CD4-positive, alpha-beta T cell treated with Interleukin-10 for 1 hour (primary cell): ENCODE measurements around the gene TEC.

Experiments
- DNase-seq: peaks from one replicate; pipeline ENCODE4 v3.0.0-alpha.2; 2020

The TEC gene

GRCh38 chr4:48114412-48114811 lies 155.2 kb downstream of the TEC start:
- DNase-seq: no peak

- no peak for DNase-seq
Measured at GRCh38 chr4:48112017-48112667, 157.5 kb downstream of the TEC start.

- DNase-seq: no peak
Measured at GRCh38 chr4:48110452-48110978, 159.1 kb downstream of the TEC start.

DNA sequence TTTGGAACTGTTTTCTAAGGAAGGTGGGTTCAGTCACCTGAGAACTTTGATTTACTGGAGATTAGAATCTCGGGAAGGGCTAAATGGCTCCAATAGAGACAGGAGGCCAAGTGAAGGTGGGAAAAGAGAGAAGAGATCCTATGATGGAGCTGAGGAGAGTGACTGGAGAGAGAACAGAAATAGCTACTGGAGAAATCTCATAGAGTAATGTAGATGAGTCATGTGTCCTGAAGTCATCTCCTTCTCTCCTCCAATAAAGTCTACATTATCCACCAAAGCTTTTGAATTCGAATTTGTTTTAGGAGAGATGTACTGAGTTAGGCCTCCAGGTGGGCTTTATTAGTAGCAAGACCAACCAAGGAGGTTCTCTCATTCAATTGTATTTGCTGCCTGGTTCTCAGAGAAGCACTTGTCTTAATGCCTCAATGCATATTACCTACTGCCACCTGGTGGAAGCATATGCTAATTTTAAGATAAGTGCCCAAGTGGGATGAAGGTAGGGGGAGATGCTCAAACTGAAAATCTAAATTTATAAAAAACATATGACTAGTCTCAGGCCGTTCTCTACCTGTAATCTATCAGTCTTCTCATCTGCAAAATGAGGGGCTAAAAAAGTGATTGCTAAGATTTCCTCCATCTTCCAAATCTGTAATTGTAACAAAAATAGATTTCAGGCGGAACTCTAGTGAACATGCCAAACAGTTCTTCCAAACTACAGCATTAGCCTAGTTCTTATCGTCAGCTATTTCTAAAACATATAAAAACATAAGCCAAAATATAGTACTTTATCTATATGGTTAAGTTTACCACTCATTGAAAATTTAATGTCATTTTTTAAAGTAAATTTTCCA lies 160.0 kb downstream of the TEC start:
- DNase-seq: peak; percentile 65

DNA sequence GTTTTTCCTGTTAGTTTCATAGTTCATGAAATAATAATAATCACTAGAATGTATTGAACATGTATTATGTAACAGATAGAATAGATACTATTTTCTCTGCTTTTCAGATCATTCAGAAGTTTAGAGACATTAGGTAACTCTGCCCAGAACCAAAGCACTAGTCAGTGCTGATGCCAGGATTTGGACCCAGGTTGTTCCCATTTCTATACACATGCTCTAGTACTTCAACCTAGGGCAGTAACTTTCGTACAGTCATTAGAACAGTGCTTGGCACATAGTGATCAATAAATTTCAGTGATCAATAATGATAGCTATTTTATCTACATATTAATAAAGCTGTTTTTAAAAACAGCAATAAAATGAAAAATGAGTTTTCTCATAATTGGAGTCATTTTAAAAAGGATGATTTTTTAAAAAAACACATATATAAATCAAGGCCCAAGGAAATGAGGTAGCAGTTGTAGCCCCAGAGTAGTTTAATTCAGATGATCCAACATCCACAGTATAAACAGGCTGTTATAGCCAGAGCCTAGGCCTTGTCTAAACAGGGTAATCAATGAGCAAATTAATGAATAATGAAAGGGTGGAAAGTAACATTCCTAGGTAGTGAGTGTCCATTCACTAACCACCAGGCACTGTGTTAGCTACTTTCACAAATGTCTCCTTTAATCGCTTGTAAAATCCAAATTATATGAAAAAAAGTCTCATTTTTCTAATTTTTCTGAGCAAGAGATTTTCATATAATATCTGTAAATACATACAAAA lies 161.1 kb downstream of the TEC start:
- DNase-seq: no peak

- no peak for DNase-seq
Measured at GRCh38 chr4:48105230-48105629, 164.4 kb downstream of the TEC start.

DNA sequence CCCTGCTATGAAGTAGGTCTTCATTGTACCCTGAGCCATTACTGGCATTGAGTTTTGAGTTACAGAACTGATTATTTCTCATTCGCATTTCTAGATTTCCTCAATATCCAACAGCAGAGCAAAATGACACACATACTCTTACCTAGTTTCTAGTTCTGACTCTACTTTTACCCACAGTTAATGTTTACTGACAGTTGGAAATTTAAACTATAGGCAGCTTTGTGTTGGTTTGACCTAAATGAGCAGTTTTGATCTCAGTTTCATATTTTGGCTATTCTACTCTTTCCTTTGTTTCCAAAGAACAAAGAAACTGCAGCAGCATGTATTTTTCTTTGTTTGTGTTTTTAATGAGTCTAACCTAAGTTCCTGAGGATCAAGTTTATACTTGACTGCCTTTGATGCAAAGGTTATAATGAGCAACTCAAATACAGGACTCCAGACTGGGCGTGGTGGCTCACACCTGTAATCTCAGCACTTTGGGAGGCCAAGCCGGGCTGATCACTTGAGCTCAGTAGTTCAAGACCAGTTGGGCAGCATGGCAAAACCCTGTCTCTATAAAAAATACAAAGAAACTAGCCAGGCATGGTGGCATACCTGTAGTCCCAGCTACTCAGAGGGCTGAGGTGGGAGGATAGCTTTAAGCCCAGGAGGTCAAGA lies 166.0 kb downstream of the TEC start:
- no peak for DNase-seq

DNA sequence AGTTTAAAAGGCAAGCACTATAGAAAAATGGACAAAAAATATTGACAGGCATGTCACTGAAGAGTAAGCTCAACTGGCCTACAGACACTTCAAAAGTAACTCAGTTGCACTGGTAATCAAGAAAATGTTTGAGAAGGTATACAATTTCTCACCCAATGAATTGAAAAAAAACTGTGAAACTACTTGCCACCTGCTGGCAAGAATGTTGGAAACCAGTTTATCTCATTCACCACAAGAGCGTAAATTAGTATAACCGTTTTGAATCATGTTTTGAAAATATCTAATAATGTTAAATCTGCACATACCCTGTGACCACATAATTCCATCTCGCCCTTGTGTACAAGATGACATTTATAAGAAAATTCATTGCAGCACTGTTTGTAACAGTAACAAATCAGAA lies 167.3 kb downstream of the TEC start:
- DNase-seq: no peak

DNA sequence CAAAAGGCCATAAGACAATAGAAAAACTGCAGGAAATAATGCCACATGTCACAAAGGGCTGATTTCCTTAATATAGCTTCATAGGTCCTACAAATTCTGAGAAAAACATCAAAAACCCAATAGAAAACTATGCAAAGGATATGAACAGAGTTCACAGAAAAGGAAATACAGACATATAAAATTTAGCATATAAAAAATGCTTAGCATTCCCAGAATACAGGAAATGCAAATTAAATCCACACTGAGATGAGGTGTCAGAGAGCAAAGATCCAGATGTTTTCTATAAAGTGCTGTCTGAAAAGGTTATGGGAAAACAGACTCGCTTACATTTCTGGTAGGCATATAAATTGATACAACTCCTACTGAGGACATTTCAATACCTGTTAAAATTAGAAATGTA lies 169.4 kb downstream of the TEC start:
- no peak for DNase-seq

DNA sequence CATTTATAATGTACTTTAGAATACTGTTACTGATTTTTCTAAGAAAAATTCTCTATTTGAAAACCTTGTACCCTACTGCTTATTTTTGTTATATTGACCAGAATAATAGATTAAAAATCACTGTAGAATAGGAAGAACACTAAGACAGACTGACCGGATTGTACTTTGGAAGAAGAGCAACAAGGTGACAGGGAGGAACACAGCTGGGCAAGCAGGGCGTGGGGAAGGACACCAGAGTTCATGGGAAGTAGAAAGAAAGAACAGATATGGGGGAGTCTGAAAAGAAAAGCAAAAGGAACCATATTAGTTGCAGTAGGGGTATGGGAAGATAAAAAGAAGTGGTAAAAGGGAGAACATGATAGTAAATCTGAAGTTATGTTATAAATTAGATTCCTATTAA lies 174.2 kb downstream of the TEC start:
- no peak for DNase-seq

DNA sequence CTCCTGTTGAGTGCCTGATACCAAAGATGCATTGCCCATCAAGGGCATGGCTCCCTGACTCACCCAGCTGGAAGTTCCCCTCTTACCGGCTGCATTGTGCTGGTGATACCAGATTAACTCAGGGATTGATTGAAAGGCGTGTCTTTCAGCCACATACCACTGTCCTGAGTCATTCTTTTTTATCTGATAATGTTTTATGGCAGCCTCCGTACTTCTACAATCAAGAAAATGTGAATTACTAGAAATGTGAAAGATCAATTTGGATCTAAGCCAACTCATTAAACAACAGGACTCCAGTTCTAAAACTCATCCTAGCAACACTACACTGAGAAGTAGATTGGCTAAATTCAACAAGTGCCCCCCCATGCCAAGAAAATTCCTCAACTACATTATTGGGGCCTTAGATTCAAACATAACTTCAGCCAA lies 175.6 kb downstream of the TEC start:
- DNase-seq: no peak

DNA sequence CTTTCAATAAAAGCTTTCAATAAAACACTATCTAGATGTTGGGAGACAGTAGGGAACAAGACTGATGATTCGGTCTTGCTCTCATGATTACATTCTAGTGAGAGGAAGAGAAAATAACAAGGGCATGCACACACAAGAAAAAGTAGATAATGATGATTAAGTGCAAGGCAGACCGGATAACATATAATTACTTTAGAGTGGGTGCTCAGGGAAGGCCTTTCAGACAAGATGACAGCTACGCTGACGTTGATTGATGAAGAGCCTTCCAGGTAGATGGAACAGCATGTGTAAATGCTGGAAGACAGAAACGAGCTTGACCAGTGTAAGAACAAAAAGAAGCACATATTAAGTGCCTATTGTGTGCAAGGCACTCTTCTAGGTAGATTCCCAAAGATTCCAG lies 179.0 kb downstream of the TEC start:
- no peak for DNase-seq

DNA sequence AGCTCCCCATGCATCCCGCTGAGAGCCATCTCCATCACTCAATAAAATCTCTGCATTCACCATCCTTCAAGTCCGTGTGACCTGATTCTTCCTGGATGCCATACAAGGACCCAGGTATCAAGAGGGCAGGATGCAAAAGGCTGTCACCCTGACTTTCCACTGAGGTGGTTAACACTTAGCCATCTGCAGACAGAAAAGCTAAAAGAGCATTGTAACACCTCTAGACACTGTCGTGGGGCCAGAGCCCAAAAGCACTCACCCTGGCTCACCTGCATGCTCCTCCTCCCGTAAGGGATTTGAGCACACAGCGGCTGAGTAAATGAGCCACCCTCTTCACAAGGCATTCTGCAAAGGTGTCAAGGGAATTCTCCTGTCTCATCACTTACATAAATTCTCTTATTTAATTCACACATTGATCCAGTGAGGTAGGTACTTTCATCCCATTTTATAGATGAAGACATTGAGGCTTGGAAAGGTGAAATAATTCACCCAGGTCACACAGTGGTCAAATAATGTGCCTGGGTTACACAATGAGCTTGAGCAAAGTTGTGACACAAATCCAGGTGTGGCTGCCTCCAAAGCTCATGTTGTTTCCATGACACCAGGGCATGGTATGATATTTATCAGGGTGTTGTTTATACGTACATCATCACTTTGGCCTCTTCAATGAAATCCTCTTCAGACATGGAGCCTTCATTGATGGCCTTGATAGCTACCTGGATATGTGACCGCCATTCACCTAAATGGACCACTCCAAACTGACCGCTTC lies 183.6 kb downstream of the TEC start:
- DNase-seq: no peak
